GM12878 (cell line): ENCODE results near the gene COL9A2. TPM values are rescaled to one million over a fixed set of nuclear protein-coding genes. Genes with fewer than 3 reads are reported as not detected.

Experiments used
- ATAC-seq: fragments of 200-7000 bp; cut with Tn5 transposase; 3 replicates; pipeline ENCODE4 v1.9.1; 2020; ENCODE audit warnings: mild to moderate bottlenecking, moderate library complexity
- BruUV-seq: library from RNA; stranded (reverse); fragments of 400-500 nt; replicated peaks from 2 replicates; lab custom pipeline; 2021; lab: Mats Ljungman, UMichigan
- CTCF ChIA-PET: fragments of 300-600 bp; sonication (Branson Sonifier 250); formaldehyde crosslinking; extraction: SDS; loops from one replicate; lab custom pipeline; 2021; ENCODE audit warnings: inconsistent platforms; lab: Yijun Ruan, JAX
- POLR2A ChIA-PET: fragments of 350-600 bp; formaldehyde crosslinking; extraction: SDS; loops from one replicate; lab custom pipeline; 2021; ENCODE audit warnings: inconsistent platforms; lab: Charles Lee
- RAD21 ChIA-PET: fragments of 300-600 bp; sonication (Branson Sonifier 250); formaldehyde crosslinking; loops from one replicate; lab custom pipeline; 2023; ENCODE audit warnings: antibody characterized with exemption; ENCODE audit not compliant: unreplicated experiment; lab: Charles Lee
- SMC1A ChIA-PET: fragments of 300-600 bp; sonication (Branson Sonifier 250); formaldehyde crosslinking; loops from one replicate; lab custom pipeline; 2023; ENCODE audit not compliant: unreplicated experiment, uncharacterized antibody; lab: Charles Lee
- DNase-seq: peaks from one replicate; pipeline ENCODE4 v3.0.0-alpha.2; 2011; ENCODE audit warnings: low read depth, low spot score
- FAIRE-seq: peaks from 3 replicates; lab custom pipeline; 2011; peaks lifted over from hg19 to GRCh38; lab: Jason Lieb, UNC
- H2AFZ ChIP-seq: 2 replicates; pipeline ENCODE4 v1.6.0; 2011; ENCODE audit warnings: low read depth, low read length, control low read depth; ENCODE audit not compliant: control insufficient read depth
- H3K27ac ChIP-seq: 2 replicates; pipeline ENCODE4 v1.5.1; 2011; ENCODE audit warnings: control low read depth; ENCODE audit not compliant: control insufficient read depth, insufficient read depth
- H3K27me3 ChIP-seq, 2 experiments: replicated peaks in 1 of 2; 2 replicates each; pipeline versions ENCODE4 v1.6.0 to v1.6.1; 2011; ENCODE audit warnings: low read length in 1 of 2; ENCODE audit not compliant: control insufficient read depth in 2 of 2, insufficient read depth in 2 of 2
- H3K36me3 ChIP-seq, 2 experiments: 2 replicates each; pipeline ENCODE4 v1.5.1; 2011; ENCODE audit warnings: low read length in 1 of 2; ENCODE audit not compliant: control insufficient read depth in 2 of 2, insufficient read depth in 2 of 2
- H3K4me1 ChIP-seq: 2 replicates; pipeline ENCODE4 v1.6.1; 2011; ENCODE audit warnings: mild to moderate bottlenecking, low read length, moderate library complexity, mixed read lengths; ENCODE audit not compliant: control insufficient read depth, insufficient read depth
- H3K4me2 ChIP-seq: 2 replicates; pipeline ENCODE4 v1.6.0; 2011; ENCODE audit warnings: control low read depth; ENCODE audit not compliant: control insufficient read depth, insufficient read depth
- H3K4me3 ChIP-seq: fragments of 200-600 bp; sonication (generic); 2 replicates; pipeline ENCODE4 v1.5.1; 2016
- H3K79me2 ChIP-seq: 2 replicates; pipeline ENCODE4 v1.6.0; 2011; ENCODE audit warnings: low read length; ENCODE audit not compliant: control insufficient read depth, insufficient read depth
- H3K9ac ChIP-seq: 2 replicates; pipeline ENCODE4 v1.8.0; 2011; ENCODE audit warnings: low read length, control low read depth, mixed read lengths; ENCODE audit not compliant: control insufficient read depth, insufficient read depth
- H3K9me3 ChIP-seq: replicated peaks from 3 replicates; pipeline ENCODE4 v1.5.1; 2011; ENCODE audit warnings: mild to moderate bottlenecking, low read length; ENCODE audit not compliant: control insufficient read depth, insufficient read depth
- H4K20me1 ChIP-seq: 2 replicates; pipeline ENCODE4 v1.6.0; 2011; ENCODE audit not compliant: control insufficient read depth, insufficient read depth
- BCL11A ChIP-seq: IDR thresholded peaks from 2 replicates; pipeline ENCODE4 v1.6.1; 2011; ENCODE audit warnings: low read depth, low read length
- EGR1 ChIP-seq, 2 experiments: IDR thresholded peaks; 1 replicate in 1 of 2; 2 replicates in 1 of 2; pipeline ENCODE4 v1.6.1; 2011 to 2012; ENCODE audit warnings: low read depth in 2 of 2, low read length in 2 of 2, borderline replicate concordance in 1 of 2, mild to moderate bottlenecking in 1 of 2, moderate library complexity in 1 of 2
- EP300 ChIP-seq, 2 experiments: fragments of 150-350 bp in 1 of 2; IDR thresholded peaks; 2 replicates each; pipeline ENCODE4 v1.6.1; 2011 to 2012; ENCODE audit warnings: low read depth in 2 of 2, low read length in 2 of 2, borderline replicate concordance in 1 of 2, improper control_type of control experiment in 1 of 2, inconsistent platforms in 1 of 2; ENCODE audit not compliant: control insufficient read depth in 1 of 2
- GABPA ChIP-seq: IDR thresholded peaks from 2 replicates; pipeline ENCODE4 v1.6.1; 2014; ENCODE audit warnings: antibody characterized with exemption, low read depth, mild to moderate bottlenecking, inconsistent platforms
- KDM1A ChIP-seq: fragments of 200-600 bp; sonication (generic); IDR thresholded peaks from 2 replicates; pipeline ENCODE4 v1.6.1; 2016; ENCODE audit warnings: borderline replicate concordance
- NR2F1 ChIP-seq: fragments of 450-650 bp; conservative IDR thresholded peaks from 2 replicates; pipeline ENCODE4 v1.6.1; 2017; ENCODE audit warnings: mild to moderate bottlenecking
- NRF1 ChIP-seq: conservative IDR thresholded peaks from 2 replicates; pipeline ENCODE4 v1.6.1; 2011; ENCODE audit warnings: mild to moderate bottlenecking, low read depth, low read length, improper control_type of control experiment
- PAX8 ChIP-seq: fragments of 450-650 bp; IDR thresholded peaks from 2 replicates; pipeline ENCODE4 v1.6.1; 2017; ENCODE audit warnings: mild to moderate bottlenecking, moderate library complexity
- RELA ChIP-seq: fragments of 450-650 bp; IDR thresholded peaks from 2 replicates; pipeline ENCODE4 v1.8.0; 2014; ENCODE audit warnings: borderline replicate concordance; ENCODE audit not compliant: partially characterized antibody
- ZZZ3 ChIP-seq: IDR thresholded peaks from 2 replicates; pipeline ENCODE4 v1.6.1; 2011; ENCODE audit warnings: low read depth; ENCODE audit not compliant: control insufficient read depth, insufficient read length
- WGBS: methylation state at CpG from one replicate; pipeline ENCODE4 v1.1.6; 2016; ENCODE audit warnings: low lambda C conversion rate; ENCODE audit not compliant: insufficient replicate concordance, insufficient coverage; ENCODE audit errors: missing lambda C conversion rate; 5-methylcytosine and 5-hydroxymethylcytosine counted together
- in situ Hi-C: fragments of 300-500 bp; cut with MboI; formaldehyde crosslinking; loops from 9 replicates; pipeline ENCODE4 v1.14.3; 2018; ENCODE audit warnings: mixed read lengths
- intact Hi-C: fragments of 100-400 bp; cut with micrococcal nuclease; formaldehyde crosslinking; loops from one replicate; pipeline ENCODE4 v1.14.2; 2022; ENCODE audit not compliant: unreplicated experiment
- polyA plus RNA-seq, 11 experiments: library from polyadenylated mRNA; depleted of rRNA in 4 of 11; unstranded in 6 of 11; stranded (reverse) in 5 of 11; fragments of >200 nt; fragmentation: Nextera tagmentation in 4 of 11; fragmentation: Illumina TruSeq in 1 of 11; extraction: Ambion mirVana in 4 of 11; extraction: Trizol in 1 of 11; gene quantifications; 1 replicate in 1 of 11; 2 replicates in 10 of 11; pipeline versions ENCODE4 v1.2.1 to v1.2.3, GENCODE V29; 2011 to 2016; ENCODE audit warnings: inconsistent platforms in 2 of 11, missing spikeins in 2 of 11, low read depth in 1 of 11
- total RNA-seq, 4 experiments: library from RNA; depleted of rRNA in 3 of 4; stranded (reverse); fragments of >200 nt in 3 of 4; fragmentation: Illumina TruSeq in 1 of 4; extraction: Trizol in 1 of 4; gene quantifications; 2 replicates each; pipeline versions ENCODE4 v1.2.1 to v1.2.3, GENCODE V29; 2013 to 2021

Gene COL9A2
- total and polyA plus RNA-seq, 10 of the 15 experiments (the other 5 are each of a cell fraction or from before 2014, with no cell fraction given) = 3.1 to 63.3 (median 22.4) TPM

DNA sequence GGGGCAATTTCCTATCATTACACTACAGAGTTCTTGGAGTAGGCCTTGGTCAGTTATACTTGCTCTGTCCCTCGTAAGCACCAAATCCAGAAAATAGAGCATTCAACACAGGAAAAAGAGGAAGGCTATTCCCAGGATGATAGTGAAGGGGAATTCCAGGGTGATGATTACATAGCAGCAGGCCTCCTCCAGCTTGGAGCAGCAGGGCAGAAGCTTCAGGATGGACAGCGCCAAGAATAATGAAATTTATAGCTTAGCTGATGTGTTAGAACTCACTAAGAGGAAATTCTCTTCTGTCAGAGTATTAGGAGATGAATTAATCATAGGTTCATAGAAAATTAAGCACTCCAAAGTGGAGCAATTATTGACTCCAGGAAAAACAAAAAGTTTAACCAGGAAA, 45.6 kb upstream of the COL9A2 start:
- Histone ChIP-seq H3K27me3 (no peaks in the 10 kb centered on the region), H2AFZ (no peak overlapping the region), H4K20me1 (no peaks in the 10 kb centered on the region), H3K4me3 (no peak overlapping the region), H3K4me1 (no peaks in the 10 kb centered on the region; the same call in 1 of the 2 replicates), H3K36me3 (no peaks in the 10 kb centered on the region), H3K4me2 (no peak overlapping the region), H3K27ac (no peak overlapping the region), H3K9ac (no peak overlapping the region), H3K9me3 (peaks cover 5% of the 10 kb centered on the region; the same call in 2 of the 3 replicates), H3K79me2 (no peaks in the 10 kb centered on the region)
- ChIA-PET CTCF (interaction anchor here (0.6 to 3.9 kb wide), 5 partner anchors 10 to 219 kb away, joined by 3 to 30 read pairs (median 13); no protein-coding TSS in a partner anchor), POLR2A (interaction anchor here (1.6 kb wide), 1 partner anchor 11 kb away, joined by 5 read pairs; no protein-coding TSS in a partner anchor), RAD21 (interaction anchor here (2.2 to 3.1 kb wide), 2 partner anchors 42 to 219 kb away, joined by 8 to 18 read pairs; no protein-coding TSS in a partner anchor), SMC1A (interaction anchor here (1.3 to 3.4 kb wide), 4 partner anchors 11 to 49 kb away, joined by 3 to 27 read pairs (median 16); no protein-coding TSS in a partner anchor)
- no peak for DNase-seq
- TF ChIP-seq NRF1 = no peak
- TF ChIP-seq EGR1 (IDR thresholded peaks at IDR 0.05; ENCODE audit: borderline replicate concordance in 1 of 2, low read depth in 2 of 2, low read length in 2 of 2) = no peak
- no peak for TF ChIP-seq PAX8
- no peak for TF ChIP-seq ZZZ3
- no peak for TF ChIP-seq GABPA
- no peak for TF ChIP-seq KDM1A
- no peak for TF ChIP-seq EP300 (IDR thresholded peaks at IDR 0.05; ENCODE audit: borderline replicate concordance in 1 of 2, control insufficient read depth in 1 of 2, low read depth in 2 of 2, low read length in 2 of 2)
- no peak for TF ChIP-seq NR2F1
- no peak for TF ChIP-seq BCL11A
- no peak for TF ChIP-seq RELA
- ATAC-seq = no peak
- no peak for FAIRE-seq
- intact Hi-C loops = no loop called here
- 100% methylated on average over 2 of the region's 2 CpGs for WGBS
- no TSS peak for BruUV-seq
- in situ Hi-C loops = no loop called here
